DND-41 (cell line): Measurements from ENCODE around the gene KRT8.

Experiments used
- ATAC-seq: fragments of 200-7000 bp; cut with Tn5 transposase; 3 replicates; pipeline ENCODE4 v1.9.1; 2021; ENCODE audit warnings: low read depth; ENCODE audit not compliant: insufficient read depth
- DNase-seq: peaks from one replicate; pipeline ENCODE4 v3.0.0-alpha.2; 2020
- H2AFZ ChIP-seq: 2 replicates; pipeline ENCODE4 v1.6.0; 2012; ENCODE audit warnings: low read depth, low read length
- H3K27ac ChIP-seq: 2 replicates; pipeline ENCODE4 v1.5.1; 2012; ENCODE audit warnings: low read length, inconsistent platforms
- H3K27me3 ChIP-seq: fragments of 200-600 bp; sonication (generic); 2 replicates; pipeline ENCODE4 v1.6.0; 2012; ENCODE audit warnings: low read length, mild to moderate bottlenecking, inconsistent platforms; ENCODE audit not compliant: insufficient read depth, poor library complexity
- H3K36me3 ChIP-seq: 2 replicates; pipeline ENCODE4 v1.5.1; 2012; ENCODE audit warnings: low read length, inconsistent platforms; ENCODE audit not compliant: insufficient read depth
- H3K4me1 ChIP-seq: 2 replicates; pipeline ENCODE4 v1.5.1; 2012; ENCODE audit warnings: mild to moderate bottlenecking, low read length; ENCODE audit not compliant: insufficient read depth
- H3K4me2 ChIP-seq: 2 replicates; pipeline ENCODE4 v1.6.0; 2012; ENCODE audit warnings: mild to moderate bottlenecking, moderate library complexity, low read length, inconsistent platforms; ENCODE audit not compliant: insufficient read depth
- H3K4me3 ChIP-seq, 2 experiments: fragments of 200-600 bp in 1 of 2; shearing (Covaris generic) in 1 of 2; 2 replicates each; pipeline ENCODE4 v1.5.1; 2012 to 2016; ENCODE audit warnings: inconsistent platforms in 2 of 2, low read length in 2 of 2, mild to moderate bottlenecking in 2 of 2, low read depth in 1 of 2, moderate library complexity in 1 of 2
- H3K79me2 ChIP-seq: 2 replicates; pipeline ENCODE4 v1.6.0; 2012; ENCODE audit warnings: low read length, inconsistent platforms; ENCODE audit not compliant: insufficient read depth
- H3K9ac ChIP-seq: 2 replicates; pipeline ENCODE4 v1.6.0; 2012; ENCODE audit warnings: low read depth, mild to moderate bottlenecking, inconsistent platforms, low read length, moderate library complexity
- H3K9me3 ChIP-seq: 2 replicates; pipeline ENCODE4 v1.5.1; 2012; ENCODE audit warnings: low read length, moderate library complexity, mild to moderate bottlenecking, inconsistent platforms; ENCODE audit not compliant: insufficient read depth, severe bottlenecking
- H4K20me1 ChIP-seq: 2 replicates; pipeline ENCODE4 v1.6.0; 2012; ENCODE audit warnings: low read length; ENCODE audit not compliant: insufficient read depth
- EZH2 ChIP-seq: IDR thresholded peaks from 3 replicates; pipeline ENCODE4 v1.6.1; 2012; ENCODE audit warnings: borderline replicate concordance, low read depth, mild to moderate bottlenecking, moderate library complexity, low read length, inconsistent platforms; ENCODE audit not compliant: severe bottlenecking
- TF ChIP-seq, protein P1 (sequence below): IDR thresholded peaks from 2 replicates; pipeline ENCODE4 v1.5.1; 2012; ENCODE audit warnings: borderline replicate concordance, low read length, moderate library complexity, mild to moderate bottlenecking; ENCODE audit not compliant: poor library complexity, severe bottlenecking; ENCODE audit errors: extremely low read depth

Gene KRT8

DNA sequence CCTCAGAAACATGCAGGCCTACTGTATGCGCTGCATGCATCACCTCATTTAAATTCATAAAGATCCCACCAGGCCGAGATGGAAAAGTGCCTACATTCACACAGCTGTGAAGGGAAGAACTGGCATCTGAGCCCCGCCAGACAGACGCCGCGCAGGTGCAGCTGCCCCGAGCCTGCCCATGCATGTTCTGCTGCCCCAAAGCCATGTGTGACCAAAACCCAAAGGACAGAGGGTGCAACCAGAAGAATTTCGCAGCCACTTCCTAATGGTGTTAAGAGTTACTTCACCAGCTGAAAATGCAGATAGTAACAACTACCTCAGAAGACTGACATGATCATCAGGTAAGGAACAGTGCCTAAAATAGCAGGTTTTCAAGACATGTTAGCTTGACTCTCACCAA, 13.5 kb upstream of the KRT8 start:
- no peak overlapping the region for H3K4me2 ChIP-seq
- no peak overlapping the region for H2AFZ ChIP-seq
- no peaks in the 10 kb centered on the region for H3K4me1 ChIP-seq
- DNase-seq (no peak), ATAC-seq (no peak)
- peaks cover 14% of the 10 kb centered on the region for H3K27me3 ChIP-seq
- 0 out of 2 replicates have a peak, but pooled peaks cover 6% of the 10 kb centered on the region for H4K20me1 ChIP-seq
- no peaks in the 10 kb centered on the region for H3K9me3 ChIP-seq
- no peaks in the 10 kb centered on the region for H3K36me3 ChIP-seq
- TF ChIP-seq EZH2: no peak
- TF ChIP-seq, protein P1, sequence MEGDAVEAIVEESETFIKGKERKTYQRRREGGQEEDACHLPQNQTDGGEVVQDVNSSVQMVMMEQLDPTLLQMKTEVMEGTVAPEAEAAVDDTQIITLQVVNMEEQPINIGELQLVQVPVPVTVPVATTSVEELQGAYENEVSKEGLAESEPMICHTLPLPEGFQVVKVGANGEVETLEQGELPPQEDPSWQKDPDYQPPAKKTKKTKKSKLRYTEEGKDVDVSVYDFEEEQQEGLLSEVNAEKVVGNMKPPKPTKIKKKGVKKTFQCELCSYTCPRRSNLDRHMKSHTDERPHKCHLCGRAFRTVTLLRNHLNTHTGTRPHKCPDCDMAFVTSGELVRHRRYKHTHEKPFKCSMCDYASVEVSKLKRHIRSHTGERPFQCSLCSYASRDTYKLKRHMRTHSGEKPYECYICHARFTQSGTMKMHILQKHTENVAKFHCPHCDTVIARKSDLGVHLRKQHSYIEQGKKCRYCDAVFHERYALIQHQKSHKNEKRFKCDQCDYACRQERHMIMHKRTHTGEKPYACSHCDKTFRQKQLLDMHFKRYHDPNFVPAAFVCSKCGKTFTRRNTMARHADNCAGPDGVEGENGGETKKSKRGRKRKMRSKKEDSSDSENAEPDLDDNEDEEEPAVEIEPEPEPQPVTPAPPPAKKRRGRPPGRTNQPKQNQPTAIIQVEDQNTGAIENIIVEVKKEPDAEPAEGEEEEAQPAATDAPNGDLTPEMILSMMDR: no peak
- no peak overlapping the region for H3K4me3 ChIP-seq
- H3K9ac ChIP-seq: no peak overlapping the region
- no peak overlapping the region for H3K27ac ChIP-seq
- no peaks in the 10 kb centered on the region for H3K79me2 ChIP-seq

DNA sequence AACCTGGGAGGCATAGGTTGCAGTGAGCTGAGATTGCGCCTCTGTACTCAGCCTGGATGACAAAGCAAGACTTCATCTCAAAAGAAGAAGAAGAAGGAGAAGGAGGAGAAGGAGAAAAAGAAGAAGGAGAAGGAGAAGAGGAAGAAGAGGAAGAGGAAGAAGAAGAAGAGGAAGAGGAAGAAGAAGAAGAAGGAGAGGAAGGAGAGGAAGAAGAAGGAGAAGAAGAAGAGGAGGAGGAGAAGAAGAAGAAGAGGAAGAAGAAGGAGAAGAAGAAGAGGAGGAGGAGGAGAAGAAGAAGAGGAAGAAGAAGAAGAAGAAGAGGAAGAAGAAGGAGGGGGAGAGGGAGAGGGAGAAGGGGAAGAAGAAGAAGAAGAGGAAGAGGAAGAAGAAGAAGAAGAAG, 12.9 kb upstream of the KRT8 start:
- Histone ChIP-seq H3K36me3 (no peaks in the 10 kb centered on the region), H3K9ac (no peak overlapping the region), H3K4me3 (no peak overlapping the region), H2AFZ (no peak overlapping the region), H3K79me2 (no peaks in the 10 kb centered on the region), H4K20me1 (0 out of 2 replicates have a peak, but pooled peaks cover 6% of the 10 kb centered on the region), H3K9me3 (no peaks in the 10 kb centered on the region), H3K4me2 (no peak overlapping the region), H3K27me3 (peaks cover 14% of the 10 kb centered on the region), H3K27ac (no peak overlapping the region), H3K4me1 (no peaks in the 10 kb centered on the region)
- no peak for DNase-seq
- no peak for ATAC-seq
- TF ChIP-seq, protein P1: no peak
- no peak for TF ChIP-seq EZH2

DNA sequence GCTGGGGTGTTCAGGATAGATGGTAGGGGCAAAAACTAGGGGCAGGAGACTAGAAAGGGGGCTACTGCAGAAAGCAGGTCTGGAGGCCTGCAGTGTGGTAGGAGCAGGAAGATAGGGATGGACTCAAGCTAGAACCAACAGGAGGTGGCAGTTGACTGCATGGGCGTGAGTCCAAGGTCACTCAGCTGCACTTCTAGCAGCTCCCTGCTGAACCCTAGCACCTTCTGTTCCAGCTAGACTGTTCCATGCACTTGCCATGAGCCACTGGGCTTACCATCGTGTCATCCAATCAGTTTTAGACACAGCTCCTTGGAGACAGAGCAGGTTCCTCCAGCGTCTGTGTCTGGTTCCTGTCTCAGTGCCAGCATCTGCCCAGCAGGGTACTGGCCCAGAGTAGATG, 11.3 kb upstream of the KRT8 start:
- H3K9ac ChIP-seq: no peak overlapping the region
- no peaks in the 10 kb centered on the region for H3K4me1 ChIP-seq
- H3K4me3 ChIP-seq: no peak overlapping the region
- no peak overlapping the region for H3K27ac ChIP-seq
- DNase-seq: no peak
- H2AFZ ChIP-seq: no peak overlapping the region
- H3K79me2 ChIP-seq: no peaks in the 10 kb centered on the region
- no peaks in the 10 kb centered on the region for H3K9me3 ChIP-seq
- H4K20me1 ChIP-seq: 0 out of 2 replicates have a peak, but pooled peaks cover 6% of the 10 kb centered on the region
- TF ChIP-seq, protein P1: no peak
- no peak for TF ChIP-seq EZH2
- no peak for ATAC-seq
- H3K27me3 ChIP-seq: peaks cover 14% of the 10 kb centered on the region
- H3K4me2 ChIP-seq: no peak overlapping the region
- no peaks in the 10 kb centered on the region for H3K36me3 ChIP-seq

DNA sequence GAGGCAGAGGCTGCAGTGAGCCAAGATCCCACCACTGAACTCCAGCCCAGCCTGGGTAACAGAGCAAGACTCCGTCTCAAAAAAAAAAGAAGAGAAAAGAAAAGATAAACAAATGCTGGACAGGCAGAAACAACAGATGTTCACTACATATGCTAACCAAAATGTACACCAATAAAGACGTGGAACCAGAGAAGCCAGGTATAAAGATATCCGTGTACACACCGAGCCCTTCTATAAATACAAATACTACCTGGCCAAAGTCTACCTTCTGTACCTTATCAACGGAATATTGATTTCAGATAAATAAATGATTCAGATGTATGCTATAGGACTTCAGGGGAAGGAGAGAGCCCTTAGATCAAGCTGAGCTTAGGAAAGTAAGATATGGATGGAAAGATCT, 10.8 kb upstream of the KRT8 start:
- H3K4me2 ChIP-seq: no peak overlapping the region
- H3K9ac ChIP-seq: no peak overlapping the region
- H3K36me3 ChIP-seq: no peaks in the 10 kb centered on the region
- H3K27me3 ChIP-seq: peaks cover 14% of the 10 kb centered on the region
- ATAC-seq (no peak), DNase-seq (no peak)
- no peak overlapping the region for H3K4me3 ChIP-seq
- H3K9me3 ChIP-seq: no peaks in the 10 kb centered on the region
- H3K4me1 ChIP-seq: no peaks in the 10 kb centered on the region
- no peak for TF ChIP-seq EZH2
- TF ChIP-seq, protein P1: no peak
- H3K79me2 ChIP-seq: no peaks in the 10 kb centered on the region
- no peak overlapping the region for H3K27ac ChIP-seq
- H2AFZ ChIP-seq: no peak overlapping the region
- H4K20me1 ChIP-seq: 0 out of 2 replicates have a peak, but pooled peaks cover 6% of the 10 kb centered on the region
